K562 (cell line): ENCODE data around the gene XIRP2.

ENCODE experiments used
- CEBPG ChIP-seq, 3 experiments: fragments of 200-800 bp in 1 of 3; sonication (Bioruptor generic) in 1 of 3; sonication (generic) in 1 of 3; formaldehyde crosslinking in 1 of 3; IDR thresholded peaks in 2 of 3; conservative IDR thresholded peaks in 1 of 3; 2 replicates each; pipeline versions ENCODE4 v1.6.1 to v1.8.0; 2016 to 2022; ENCODE audit warnings: missing compliant biosample characterization in 2 of 3, missing genetic modification characterization in 2 of 3, mild to moderate bottlenecking in 1 of 3, missing genetic modification reagents in 1 of 3
- E2F4 ChIP-seq: sonication (generic); formaldehyde crosslinking; IDR thresholded peaks from 2 replicates; pipeline ENCODE4 v1.8.0; 2022; ENCODE audit warnings: mild to moderate bottlenecking, low read depth, missing genetic modification reagents
- MAX ChIP-seq: sonication (generic); formaldehyde crosslinking; IDR thresholded peaks from 2 replicates; pipeline ENCODE4 v1.9.0; 2022; ENCODE audit warnings: mild to moderate bottlenecking, missing genetic modification reagents
- PRPF4 ChIP-seq: fragments of 200-400 bp; formaldehyde crosslinking; IDR thresholded peaks from one replicate; pipeline ENCODE4 v1.6.1; 2017; ENCODE audit warnings: low read length, low read depth, mild to moderate bottlenecking; ENCODE audit not compliant: insufficient read depth, poor library complexity, severe bottlenecking
- ZBTB11 ChIP-seq, 3 experiments: fragments of 200-800 bp in 1 of 3; fragments of 250-450 bp in 1 of 3; fragments of 450-650 bp in 1 of 3; sonication (Bioruptor Pico) in 1 of 3; sonication (Bioruptor generic) in 1 of 3; formaldehyde crosslinking in 1 of 3; IDR thresholded peaks; 2 replicates each; pipeline versions ENCODE4 v1.6.1 to v1.8.0; 2016 to 2022; ENCODE audit warnings: mild to moderate bottlenecking in 2 of 3, missing genetic modification characterization in 2 of 3, missing compliant biosample characterization in 1 of 3, moderate library complexity in 1 of 3
- ZBTB8A ChIP-seq: fragments of 450-650 bp; IDR thresholded peaks from 2 replicates; pipeline ENCODE4 v1.6.1; 2018; ENCODE audit warnings: mild to moderate bottlenecking, moderate library complexity; ENCODE audit not compliant: partially characterized antibody
- ZNF134 ChIP-seq: fragments of 250-450 bp; sonication (Bioruptor Pico); conservative IDR thresholded peaks from 2 replicates; pipeline ENCODE4 v1.4.0; 2020

GRCh38 chr2:167253025-167253424, 364.7 kb downstream of the XIRP2 start:
- TF ChIP-seq ZNF134 (no peak), ZBTB11 (CRISPR knock-in tag; IDR thresholded peaks at IDR 0.05) (no peak), CEBPG (CRISPR knock-in tag; IDR thresholded peaks at IDR 0.05) (no peak), CEBPG (tag; conservative IDR thresholded peaks at IDR 0.05 in 1 of 2, IDR thresholded peaks at IDR 0.05 in 1 of 2) (no peak), PRPF4 (no peak), MAX (no peak), ZBTB8A (no peak), E2F4 (CRISPR knock-in tag) (no peak)
